ENCODE data around the gene AKAP8. TPM values are rescaled to one million over a fixed set of nuclear protein-coding genes. Genes with fewer than 3 reads are reported as not detected.
A peak's percentile ranks its signal among the peaks of the same experiment; 100 is the strongest.
"Not testable (repeated sequence)": the region's sequence is repeated elsewhere in the genome, so short reads cannot be mapped to it uniquely, and the experiment has no call there.

Gene AKAP8
- total and polyA plus RNA-seq, 2 donors = 18.0 to 25.4 TPM

GRCh38 chr19:15335992-15336391, 43.6 kb downstream of the AKAP8 start:
- not testable (repeated sequence) for H3K4me3 ChIP-seq (ENCODE audit: low read length in 2 of 2); H3K36me3 ChIP-seq (ENCODE audit: control insufficient read depth in 2 of 2, insufficient read depth in 2 of 2, low read length in 1 of 2); H3K27me3 ChIP-seq (ENCODE audit: control insufficient read depth in 2 of 2, insufficient read depth in 1 of 2, low read length in 1 of 2); H3K9me3 ChIP-seq (ENCODE audit: control insufficient read depth in 2 of 2, insufficient read depth in 1 of 2, low read length in 1 of 2); DNase-seq (ENCODE audit: low read depth in 6 of 9, low spot score in 9 of 9); H3K27ac ChIP-seq (ENCODE audit: low read depth in 1 of 2, low read length in 1 of 2)
- 90% methylated on average over 7 of the region's 7 CpGs for WGBS
- H3K4me1 ChIP-seq (ENCODE audit: control insufficient read depth in 2 of 2, insufficient read depth in 2 of 2, low read length in 2 of 2) = peaks cover 4 to 14% of the 10 kb centered on the region in 2 donors

DNA sequence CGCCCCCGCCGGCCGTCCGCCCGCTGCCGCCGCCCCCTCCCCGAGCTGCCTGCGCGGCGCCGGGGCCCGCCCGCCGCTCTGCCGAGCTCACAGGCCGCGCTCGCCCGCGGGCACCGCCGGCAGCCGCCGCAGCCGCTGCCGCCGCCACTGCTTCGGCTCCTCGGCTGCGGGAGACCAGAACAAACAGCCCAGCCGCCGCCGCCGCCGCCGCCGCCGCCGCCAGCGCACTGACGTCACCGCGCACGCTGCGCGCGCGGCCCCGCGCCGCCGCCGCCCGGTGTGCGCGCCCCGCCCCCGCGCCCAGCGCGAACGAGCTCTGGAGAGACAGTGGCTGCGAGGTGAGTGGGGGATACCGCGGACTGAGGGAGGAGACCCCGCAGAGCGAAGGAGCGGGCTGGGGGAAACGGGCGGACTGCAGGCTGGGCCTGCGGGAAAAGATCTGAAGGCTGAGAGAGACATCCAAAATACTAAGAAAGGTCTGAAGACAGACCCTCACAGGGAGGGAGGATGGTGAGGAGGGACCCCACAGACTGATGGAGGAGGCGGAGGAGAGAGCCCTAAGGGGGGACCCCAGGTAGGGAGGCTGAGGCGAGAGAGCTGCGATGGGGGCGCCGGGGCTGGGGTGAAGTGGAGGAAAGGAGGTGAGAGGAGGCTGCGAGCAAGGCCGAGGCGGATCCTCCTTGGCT, 47.1 kb downstream of the AKAP8 start, which contains the start of gene BRD4:
Gene BRD4 (minus strand): TSS at position 229 of the 686 bp plus-strand sequence. CDS start 59,440 bp downstream, outside the sequence.
- peak within 1 kb of the TSS; percentile 94 to 100 for H3K4me3 ChIP-seq (ENCODE audit: low read length in 2 of 2)
- peak within 1 kb of the TSS; percentile 80 to 98 for H3K27ac ChIP-seq (ENCODE audit: low read depth in 1 of 2, low read length in 1 of 2)
- H3K36me3 ChIP-seq (ENCODE audit: control insufficient read depth in 2 of 2, insufficient read depth in 2 of 2, low read length in 1 of 2) = peaks cover 0 to 2% of the 10 kb centered on the region in 2 donors
- 4% methylated on average over 81 of the region's 81 CpGs for WGBS
- H3K9me3 ChIP-seq (ENCODE audit: control insufficient read depth in 2 of 2, insufficient read depth in 1 of 2, low read length in 1 of 2) = no peaks in the 10 kb centered on the region
- DNase-seq (ENCODE audit: low read depth in 6 of 9, low spot score in 9 of 9) = peak in 5 of 9 donors; percentile 57 to 82 (median 70)
- peaks cover 11 to 30% of the 10 kb centered on the region in 2 donors for H3K4me1 ChIP-seq (ENCODE audit: control insufficient read depth in 2 of 2, insufficient read depth in 2 of 2, low read length in 2 of 2)
- H3K27me3 ChIP-seq (ENCODE audit: control insufficient read depth in 2 of 2, insufficient read depth in 1 of 2, low read length in 1 of 2) = no peaks in the 10 kb centered on the region

DNA sequence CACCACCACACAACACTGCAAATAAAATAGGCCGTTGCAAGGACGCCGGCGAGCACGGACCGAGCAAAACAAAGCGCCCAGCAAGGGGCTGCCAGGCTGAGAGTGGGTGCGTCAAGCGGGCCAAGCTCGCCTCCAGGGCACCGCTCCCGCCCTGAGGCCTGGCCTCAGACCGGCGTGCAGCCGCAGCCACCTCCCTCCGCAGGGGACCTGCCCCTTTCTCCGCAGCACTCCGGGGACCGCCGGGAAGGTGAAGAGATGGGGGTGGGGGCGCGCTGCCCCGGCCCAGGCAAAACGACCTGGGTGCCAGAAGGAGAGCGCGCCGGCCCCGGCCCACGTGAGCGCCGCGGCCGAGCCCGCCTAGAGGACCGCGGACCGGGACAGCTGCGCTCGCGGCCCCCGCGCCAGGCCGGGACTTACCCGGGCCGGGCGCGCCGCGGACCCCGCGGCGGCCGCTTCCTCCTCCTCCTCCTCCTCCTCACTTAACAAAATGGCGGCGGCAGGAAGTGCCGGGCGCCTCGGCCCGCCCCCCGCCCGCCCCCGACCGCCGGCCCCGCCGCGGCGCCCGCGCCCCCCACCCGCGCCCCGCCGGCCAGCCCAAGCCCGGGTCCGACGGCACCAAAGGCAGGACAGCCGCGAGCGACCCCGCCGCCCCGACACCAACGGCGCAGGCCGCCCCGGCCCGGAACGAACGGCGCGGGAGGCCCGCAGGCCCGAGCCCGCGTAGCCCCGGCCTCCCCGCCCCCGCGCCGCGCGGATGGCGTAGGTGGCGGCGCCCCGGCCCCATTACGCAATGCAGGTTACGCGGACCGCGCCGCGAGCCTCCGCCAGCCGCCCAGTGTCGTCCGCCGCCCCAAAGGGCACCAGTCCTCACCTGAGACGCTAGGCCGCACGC, 47.9 kb downstream of the AKAP8 start:
- WGBS = under 1% methylated on average over 122 of the region's 122 CpGs
- Histone ChIP-seq H3K36me3 (ENCODE audit: control insufficient read depth in 2 of 2, insufficient read depth in 2 of 2, low read length in 1 of 2) (peaks cover 0 to 2% of the 10 kb centered on the region in 2 donors), H3K9me3 (ENCODE audit: control insufficient read depth in 2 of 2, insufficient read depth in 1 of 2, low read length in 1 of 2) (no peaks in the 10 kb centered on the region), H3K27me3 (ENCODE audit: control insufficient read depth in 2 of 2, insufficient read depth in 1 of 2, low read length in 1 of 2) (no peaks in the 10 kb centered on the region), H3K4me3 (ENCODE audit: low read length in 2 of 2) (peak overlapping the region; percentile 94 to 100), H3K27ac (ENCODE audit: low read depth in 1 of 2, low read length in 1 of 2) (peak overlapping the region; percentile 80 to 98), H3K4me1 (ENCODE audit: control insufficient read depth in 2 of 2, insufficient read depth in 2 of 2, low read length in 2 of 2) (peaks cover 11 to 31% of the 10 kb centered on the region in 2 donors)
- DNase-seq (ENCODE audit: low read depth in 6 of 9, low spot score in 9 of 9) = peak in 5 of 9 donors; percentile 34 to 67 (median 49)

DNA sequence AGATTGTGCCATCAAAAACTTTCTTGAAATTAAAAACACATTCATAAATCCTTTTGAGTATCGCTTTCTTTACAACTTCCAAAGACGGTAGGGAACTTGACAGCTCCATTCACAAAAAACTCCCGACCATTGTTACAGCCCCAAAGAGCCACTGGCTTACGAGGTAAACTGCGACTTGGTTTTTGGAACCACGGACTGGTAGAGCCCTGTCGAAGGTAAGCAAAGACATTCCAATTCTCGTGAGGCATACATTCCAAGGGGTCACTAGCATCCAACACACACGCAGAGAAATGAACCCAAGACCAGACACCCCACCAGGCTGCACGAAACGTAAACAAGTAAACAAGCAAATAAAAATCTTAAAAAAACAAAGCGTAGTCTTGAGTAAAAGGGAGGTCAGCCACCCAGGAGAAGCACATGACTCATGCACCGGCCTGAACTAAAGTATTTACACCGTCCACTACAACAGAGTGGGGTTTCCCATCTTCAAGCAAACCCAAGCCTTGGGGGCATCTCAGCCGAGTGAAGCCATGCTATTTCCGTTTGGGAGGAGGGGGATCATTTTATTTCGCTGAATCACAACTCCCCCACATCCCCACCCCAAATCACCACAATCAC, 48.7 kb downstream of the AKAP8 start:
- Histone ChIP-seq H3K27ac (ENCODE audit: low read depth in 1 of 2, low read length in 1 of 2) (peak overlapping the region; percentile 80 to 84), H3K36me3 (ENCODE audit: control insufficient read depth in 2 of 2, insufficient read depth in 2 of 2, low read length in 1 of 2) (peaks cover 0 to 2% of the 10 kb centered on the region in 2 donors), H3K4me3 (ENCODE audit: low read length in 2 of 2) (peak overlapping the region; percentile 94 to 100), H3K4me1 (ENCODE audit: control insufficient read depth in 2 of 2, insufficient read depth in 2 of 2, low read length in 2 of 2) (peaks cover 11 to 35% of the 10 kb centered on the region in 2 donors), H3K27me3 (ENCODE audit: control insufficient read depth in 2 of 2, insufficient read depth in 1 of 2, low read length in 1 of 2) (no peaks in the 10 kb centered on the region), H3K9me3 (ENCODE audit: control insufficient read depth in 2 of 2, insufficient read depth in 1 of 2, low read length in 1 of 2) (no peaks in the 10 kb centered on the region)
- peak in 3 of 9 donors; percentile 27 to 65 (median 37) for DNase-seq (ENCODE audit: low read depth in 6 of 9, low spot score in 9 of 9)
- WGBS = 10% methylated on average over 17 of the region's 17 CpGs

GRCh38 chr19:15328312-15328711, 51.3 kb downstream of the AKAP8 start:
- H3K4me3 ChIP-seq (ENCODE audit: low read length in 2 of 2) = no peak overlapping the region
- peaks cover 0 to 2% of the 10 kb centered on the region in 2 donors for H3K36me3 ChIP-seq (ENCODE audit: control insufficient read depth in 2 of 2, insufficient read depth in 2 of 2, low read length in 1 of 2)
- no peaks in the 10 kb centered on the region for H3K27me3 ChIP-seq (ENCODE audit: control insufficient read depth in 2 of 2, insufficient read depth in 1 of 2, low read length in 1 of 2)
- 95% methylated on average over 10 of the region's 10 CpGs for WGBS
- DNase-seq (ENCODE audit: low read depth in 6 of 9, low spot score in 9 of 9) = no peak
- H3K9me3 ChIP-seq (ENCODE audit: control insufficient read depth in 2 of 2, insufficient read depth in 1 of 2, low read length in 1 of 2) = no peaks in the 10 kb centered on the region
- no peak overlapping the region for H3K27ac ChIP-seq (ENCODE audit: low read depth in 1 of 2, low read length in 1 of 2)
- peaks cover 19 to 51% of the 10 kb centered on the region in 2 donors for H3K4me1 ChIP-seq (ENCODE audit: control insufficient read depth in 2 of 2, insufficient read depth in 2 of 2, low read length in 2 of 2)

DNA sequence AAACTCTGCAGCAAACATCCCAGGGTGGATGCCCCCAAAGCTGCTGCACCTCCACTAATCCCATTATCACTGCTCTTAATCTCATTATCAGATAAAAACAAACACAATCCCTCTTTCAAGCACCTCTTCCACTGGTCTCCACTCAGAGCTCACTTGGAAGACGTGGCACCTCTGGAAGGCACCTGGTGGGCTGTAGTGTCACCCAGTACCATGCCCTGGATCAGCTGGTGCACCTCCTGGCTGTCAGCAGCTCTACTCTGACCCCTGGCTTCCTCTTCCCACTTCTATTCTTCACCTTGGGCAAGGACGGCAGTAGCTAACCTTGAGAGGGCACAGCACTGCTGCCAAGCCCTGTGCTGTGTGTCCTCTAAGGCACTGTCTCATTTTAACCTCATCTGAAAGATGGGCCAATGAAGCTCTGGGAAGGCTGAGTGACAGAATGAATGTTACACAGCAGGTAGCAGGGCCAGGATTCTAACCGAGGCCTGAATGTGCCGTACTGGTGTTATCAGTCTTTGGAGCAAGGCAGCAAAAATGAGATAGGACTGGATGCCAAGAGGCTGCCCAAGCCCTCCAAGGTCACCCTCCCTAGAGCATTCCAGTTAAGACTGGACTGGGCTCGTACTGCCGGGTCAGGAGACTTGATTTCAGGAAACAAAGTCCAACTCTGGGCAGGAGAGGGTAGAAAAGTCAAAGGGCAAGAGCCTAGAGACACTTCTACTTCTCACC, 54.6 kb downstream of the AKAP8 start:
- no peak for DNase-seq (ENCODE audit: low read depth in 6 of 9, low spot score in 9 of 9)
- 79% methylated on average over 6 of the region's 6 CpGs for WGBS
- peaks cover 14 to 31% of the 10 kb centered on the region in 2 donors for H3K4me1 ChIP-seq (ENCODE audit: control insufficient read depth in 2 of 2, insufficient read depth in 2 of 2, low read length in 2 of 2)
- H3K4me3 ChIP-seq (ENCODE audit: low read length in 2 of 2) = no peak overlapping the region
- H3K27ac ChIP-seq (ENCODE audit: low read depth in 1 of 2, low read length in 1 of 2) = no peak overlapping the region
- peaks cover 0 to 2% of the 10 kb centered on the region in 2 donors for H3K36me3 ChIP-seq (ENCODE audit: control insufficient read depth in 2 of 2, insufficient read depth in 2 of 2, low read length in 1 of 2)
- H3K9me3 ChIP-seq (ENCODE audit: control insufficient read depth in 2 of 2, insufficient read depth in 1 of 2, low read length in 1 of 2) = no peaks in the 10 kb centered on the region
- H3K27me3 ChIP-seq (ENCODE audit: control insufficient read depth in 2 of 2, insufficient read depth in 1 of 2, low read length in 1 of 2) = no peaks in the 10 kb centered on the region

DNA sequence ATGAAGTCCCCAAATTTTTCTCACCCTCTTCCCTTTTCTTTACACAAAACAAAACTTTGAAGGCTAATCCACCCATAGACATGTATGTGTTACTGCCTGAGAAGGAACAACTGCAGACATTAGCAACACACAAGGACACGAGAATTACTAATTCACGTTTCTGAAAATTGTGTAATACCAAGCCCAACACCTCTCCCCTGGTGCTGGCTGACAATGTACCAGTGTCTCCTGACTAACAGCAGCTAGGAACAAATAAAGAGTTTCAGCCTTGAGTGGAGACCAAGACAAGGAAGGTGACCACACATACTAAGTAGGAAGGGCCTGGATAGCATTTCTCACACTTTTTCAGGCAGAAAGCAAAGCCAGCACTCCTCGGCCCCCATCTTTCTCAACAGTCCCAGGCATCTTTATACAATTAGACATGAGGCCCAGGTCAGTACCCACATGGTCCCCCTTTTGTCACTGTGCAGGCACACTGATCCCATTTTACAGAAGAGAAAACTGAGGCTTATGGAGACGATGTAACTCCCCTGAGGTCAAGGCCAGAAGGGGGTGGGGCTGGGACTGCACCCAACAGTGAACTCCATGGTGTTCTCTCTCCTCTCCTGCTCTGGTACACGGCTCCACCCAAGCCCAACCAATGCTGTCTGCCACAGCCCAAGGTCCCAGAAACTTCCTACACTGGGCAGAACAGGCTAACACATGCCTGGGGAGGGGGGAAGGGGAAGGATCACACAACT, 55.9 kb downstream of the AKAP8 start:
- H3K36me3 ChIP-seq (ENCODE audit: control insufficient read depth in 2 of 2, insufficient read depth in 2 of 2, low read length in 1 of 2) = peaks cover 1 to 2% of the 10 kb centered on the region in 2 donors
- H3K4me3 ChIP-seq (ENCODE audit: low read length in 2 of 2) = no peak overlapping the region
- H3K27me3 ChIP-seq (ENCODE audit: control insufficient read depth in 2 of 2, insufficient read depth in 1 of 2, low read length in 1 of 2) = no peaks in the 10 kb centered on the region
- DNase-seq (ENCODE audit: low read depth in 6 of 9, low spot score in 9 of 9) = no peak
- H3K9me3 ChIP-seq (ENCODE audit: control insufficient read depth in 2 of 2, insufficient read depth in 1 of 2, low read length in 1 of 2) = no peaks in the 10 kb centered on the region
- H3K27ac ChIP-seq (ENCODE audit: low read depth in 1 of 2, low read length in 1 of 2) = no peak overlapping the region
- H3K4me1 ChIP-seq (ENCODE audit: control insufficient read depth in 2 of 2, insufficient read depth in 2 of 2, low read length in 2 of 2) = peaks cover 22 to 30% of the 10 kb centered on the region in 2 donors
- WGBS = 84% methylated on average over 5 of the region's 5 CpGs

DNA sequence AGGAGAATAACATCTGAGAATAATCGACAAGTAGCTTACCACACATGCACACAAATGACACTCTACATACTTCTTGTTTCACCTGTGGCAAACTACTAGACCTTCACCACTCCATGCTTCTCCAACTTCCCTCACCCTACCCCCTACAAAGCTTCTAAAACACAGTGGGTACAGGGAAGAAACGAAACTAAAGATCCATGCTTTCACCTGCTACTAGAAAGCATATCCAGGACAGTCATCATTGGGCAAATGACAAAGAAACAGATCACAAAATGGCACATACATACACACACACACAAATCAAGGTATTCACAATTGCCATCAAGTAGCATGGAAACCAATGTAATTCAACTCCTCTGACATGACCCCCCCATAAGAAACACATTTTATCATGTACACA, 57.8 kb downstream of the AKAP8 start:
- Histone ChIP-seq H3K27ac (ENCODE audit: low read depth in 1 of 2, low read length in 1 of 2) (no peak overlapping the region), H3K27me3 (ENCODE audit: control insufficient read depth in 2 of 2, insufficient read depth in 1 of 2, low read length in 1 of 2) (no peaks in the 10 kb centered on the region), H3K4me3 (ENCODE audit: low read length in 2 of 2) (no peak overlapping the region), H3K36me3 (ENCODE audit: control insufficient read depth in 2 of 2, insufficient read depth in 2 of 2, low read length in 1 of 2) (peaks cover 0 to 3% of the 10 kb centered on the region in 2 donors), H3K9me3 (ENCODE audit: control insufficient read depth in 2 of 2, insufficient read depth in 1 of 2, low read length in 1 of 2) (no peaks in the 10 kb centered on the region), H3K4me1 (ENCODE audit: control insufficient read depth in 2 of 2, insufficient read depth in 2 of 2, low read length in 2 of 2) (peaks cover 25 to 41% of the 10 kb centered on the region in 2 donors)
- DNase-seq (ENCODE audit: low read depth in 6 of 9, low spot score in 9 of 9) = no peak
- WGBS = 74% methylated on average over 2 of the region's 2 CpGs

Data from thymus (tissue), 11 donors.